Spleen (tissue), 11 donors: Measurements from ENCODE around the gene CCDC61. TPM values are rescaled to one million over a fixed set of nuclear protein-coding genes. Genes with fewer than 3 reads are reported as not detected.

Experiments
- DNase-seq: peaks from one replicate; pipeline ENCODE4 v3.0.0-alpha.2; 2020
- H3K27ac ChIP-seq, 8 donors: fragments of 200-600 bp; sonication (generic) in 7 of 8; 1 replicate in 4 of 8; 2 replicates in 4 of 8; pipeline versions ENCODE4 v1.5.0 to v1.8.0; 2016 to 2021; ENCODE audit warnings: inconsistent platforms in 4 of 8, mild to moderate bottlenecking in 4 of 8, moderate library complexity in 1 of 8
- H3K27me3 ChIP-seq, 7 donors: fragments of 200-600 bp; sonication (generic) in 6 of 7; replicated peaks in 1 of 7; 1 replicate in 4 of 7; 2 replicates in 3 of 7; pipeline versions ENCODE4 v1.5.0 to v1.8.0; 2016 to 2021; ENCODE audit warnings: inconsistent platforms in 3 of 7, mild to moderate bottlenecking in 1 of 7
- H3K36me3 ChIP-seq, 6 donors: fragments of 200-600 bp; sonication (generic) in 5 of 6; 1 replicate in 4 of 6; 2 replicates in 2 of 6; pipeline versions ENCODE4 v1.5.0 to v1.8.0; 2016 to 2021; ENCODE audit warnings: inconsistent platforms in 2 of 6
- H3K4me1 ChIP-seq, 6 donors: fragments of 200-600 bp; sonication (generic) in 5 of 6; 1 replicate in 3 of 6; 2 replicates in 3 of 6; pipeline versions ENCODE4 v1.5.0 to v1.8.0; 2016 to 2021; ENCODE audit warnings: inconsistent platforms in 3 of 6
- H3K4me3 ChIP-seq, 8 donors: fragments of 200-600 bp; sonication (generic) in 7 of 8; 1 replicate in 4 of 8; 2 replicates in 4 of 8; pipeline versions ENCODE4 v1.5.0 to v1.8.0; 2016 to 2021; ENCODE audit warnings: inconsistent platforms in 4 of 8, mild to moderate bottlenecking in 4 of 8, moderate library complexity in 2 of 8
- H3K9me3 ChIP-seq, 8 donors: fragments of 200-600 bp; sonication (generic) in 7 of 8; 1 replicate in 4 of 8; 2 replicates in 4 of 8; pipeline versions ENCODE4 v1.5.0 to v1.8.0; 2016 to 2021; ENCODE audit warnings: inconsistent platforms in 4 of 8
- POLR2A ChIP-seq, 3 donors: fragments of 450-650 bp; IDR thresholded peaks; one replicate each; pipeline ENCODE4 v1.5.1; 2017; ENCODE audit warnings: antibody characterized with exemption in 3 of 3, mild to moderate bottlenecking in 1 of 3
- POLR2AphosphoS5 ChIP-seq, 3 donors: sonication (generic); formaldehyde crosslinking; IDR thresholded peaks; one replicate each; pipeline ENCODE4 v1.5.1; 2017; ENCODE audit warnings: antibody characterized with exemption in 3 of 3
- WGBS, 5 donors: extraction: QIAGEN DNeasy Blood & Tissue Kit in 3 of 5; methylation state at CpG; one replicate each; pipeline versions ENCODE4 v1.1.5 to v1.1.7; 2013 to 2018; 5-methylcytosine and 5-hydroxymethylcytosine counted together
- intact Hi-C: fragments of 100-400 bp; cut with DNase I; formaldehyde crosslinking; loops from one replicate; pipeline ENCODE4 v1.15.0; 2023; ENCODE audit warnings: low total_unique reads
- polyA plus RNA-seq, 3 donors: library from polyadenylated mRNA; stranded (reverse); fragments of 200-250 nt; gene quantifications; one replicate each; pipeline ENCODE4 v1.2.1, GENCODE V29; 2013
- total RNA-seq, 7 donors: library from RNA; depleted of rRNA in 3 of 7; stranded (reverse); fragments of >200 nt in 3 of 7; fragmentation: NEBNext Ultra II Directional in 4 of 7; extraction: Animal tissue kit (Norgen Biotek cat#: 25700) in 4 of 7; gene quantifications; one replicate each; pipeline versions ENCODE4 v1.1.0 to v1.2.1, GENCODE V29; 2016 to 2021
- TF ChIP-seq, protein P1 (sequence below), 11 experiments: fragments of 200-600 bp in 7 of 11; fragments of 450-650 bp in 4 of 11; sonication (generic) in 4 of 11; IDR thresholded peaks in 8 of 11; conservative IDR thresholded peaks in 3 of 11; 1 replicate in 7 of 11; 2 replicates in 4 of 11; pipeline versions ENCODE4 v1.4.0 to v1.8.0; 2016 to 2021; ENCODE audit warnings: antibody characterized with exemption in 11 of 11, inconsistent platforms in 4 of 11, mild to moderate bottlenecking in 1 of 11
- donor health status: healthy with polysubstance abuse.
- donor health status: DM: no; HTN: no; CAD: no; lungs with moderate emphysema.
- donor health status: DM: no; HTN: no; CAD: no.
- donor health status: Bipolar disorder and iron deficiency.
- donor health status: healthy.
- donor health status: DM: no; HTN: no; CAD: no.
- donor health status: DM: yes; HTN: yes; CAD: no.

CCDC61 gene
- total and polyA plus RNA-seq, 10 donors = 5.0 to 24.6 (median 16.7) TPM

DNA sequence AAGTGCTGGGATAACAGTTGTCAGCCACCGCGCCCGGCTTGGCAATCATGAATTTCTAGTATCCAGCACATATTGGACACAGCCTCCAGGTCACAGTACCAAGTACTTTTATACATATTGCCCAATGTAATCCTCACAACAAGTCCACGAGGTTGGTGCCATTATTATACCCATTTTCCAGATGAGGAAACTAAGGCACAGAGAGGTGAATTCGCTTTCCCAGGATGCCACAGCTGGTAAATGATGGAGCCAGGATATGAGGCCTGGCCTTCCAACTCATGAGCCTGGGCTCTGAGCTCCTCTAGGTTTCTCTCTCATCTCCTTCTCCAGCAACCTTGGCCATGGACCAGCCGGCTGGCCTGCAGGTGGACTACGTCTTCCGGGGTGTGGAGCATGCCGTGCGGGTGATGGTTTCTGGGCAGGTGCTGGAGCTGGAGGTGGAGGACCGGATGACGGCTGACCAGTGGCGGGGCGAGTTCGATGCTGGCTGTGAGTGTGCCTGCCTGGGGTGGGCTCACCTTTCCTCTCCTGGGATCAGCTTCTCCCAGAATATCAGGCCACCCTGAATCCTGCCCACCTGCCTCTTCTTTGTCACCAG lies 7.5 kb downstream of the CCDC61 start:
- TF ChIP-seq POLR2AphosphoS5 (IDR thresholded peaks at IDR 0.05) = no peak
- no peak for TF ChIP-seq POLR2A (IDR thresholded peaks at IDR 0.05)
- TF ChIP-seq, protein P1, sequence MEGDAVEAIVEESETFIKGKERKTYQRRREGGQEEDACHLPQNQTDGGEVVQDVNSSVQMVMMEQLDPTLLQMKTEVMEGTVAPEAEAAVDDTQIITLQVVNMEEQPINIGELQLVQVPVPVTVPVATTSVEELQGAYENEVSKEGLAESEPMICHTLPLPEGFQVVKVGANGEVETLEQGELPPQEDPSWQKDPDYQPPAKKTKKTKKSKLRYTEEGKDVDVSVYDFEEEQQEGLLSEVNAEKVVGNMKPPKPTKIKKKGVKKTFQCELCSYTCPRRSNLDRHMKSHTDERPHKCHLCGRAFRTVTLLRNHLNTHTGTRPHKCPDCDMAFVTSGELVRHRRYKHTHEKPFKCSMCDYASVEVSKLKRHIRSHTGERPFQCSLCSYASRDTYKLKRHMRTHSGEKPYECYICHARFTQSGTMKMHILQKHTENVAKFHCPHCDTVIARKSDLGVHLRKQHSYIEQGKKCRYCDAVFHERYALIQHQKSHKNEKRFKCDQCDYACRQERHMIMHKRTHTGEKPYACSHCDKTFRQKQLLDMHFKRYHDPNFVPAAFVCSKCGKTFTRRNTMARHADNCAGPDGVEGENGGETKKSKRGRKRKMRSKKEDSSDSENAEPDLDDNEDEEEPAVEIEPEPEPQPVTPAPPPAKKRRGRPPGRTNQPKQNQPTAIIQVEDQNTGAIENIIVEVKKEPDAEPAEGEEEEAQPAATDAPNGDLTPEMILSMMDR (IDR thresholded peaks at IDR 0.05 in 8 of 11, conservative IDR thresholded peaks at IDR 0.05 in 3 of 11) = no peak

DNA sequence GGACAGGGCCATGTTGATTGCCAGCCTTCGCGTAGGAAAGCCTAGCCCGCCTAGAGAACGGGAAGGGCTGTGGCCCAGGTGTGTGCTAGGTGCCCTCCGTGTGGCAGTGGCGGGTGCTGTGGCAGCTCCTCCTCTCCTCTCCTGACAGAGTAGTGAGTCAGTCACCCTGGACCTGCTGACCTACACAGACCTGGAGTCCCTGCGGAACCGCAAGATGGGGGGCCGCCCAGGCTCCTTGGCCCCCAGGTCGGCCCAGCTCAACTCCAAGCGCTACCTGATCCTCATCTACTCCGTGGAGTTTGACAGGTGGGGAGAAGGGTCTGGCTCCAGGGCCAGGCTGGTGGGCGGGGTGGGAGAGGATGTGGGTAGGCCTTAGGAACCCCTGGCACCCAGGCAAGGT lies 11.1 kb downstream of the CCDC61 start:
- Histone ChIP-seq H3K27ac (no peak overlapping the region), H3K4me3 (no peak overlapping the region), H3K27me3 (no peaks in the 10 kb centered on the region), H3K36me3 (peaks cover 0 to 69% (median 12%) of the 10 kb centered on the region in 6 donors), H3K4me1 (peaks cover 0 to 7% (median 0%) of the 10 kb centered on the region in 6 donors), H3K9me3 (no peaks in the 10 kb centered on the region)
- 95 to 100% (median 96%) methylated on average over 6 to 13 of the region's 13 CpGs for WGBS, 5 donors
- no peak for TF ChIP-seq POLR2A (IDR thresholded peaks at IDR 0.05)
- TF ChIP-seq, protein P1 (IDR thresholded peaks at IDR 0.05 in 8 of 11, conservative IDR thresholded peaks at IDR 0.05 in 3 of 11) = no peak
- TF ChIP-seq POLR2AphosphoS5 (IDR thresholded peaks at IDR 0.05) = no peak
- no peak for DNase-seq
- intact Hi-C loops = no loop called here

More for the DNA sequence above, 7.5 kb downstream of the CCDC61 start:
- no peak overlapping the region for H3K27ac ChIP-seq
- no peaks in the 10 kb centered on the region for H3K9me3 ChIP-seq
- H3K27me3 ChIP-seq = peaks cover 0 to 19% (median 0%) of the 10 kb centered on the region in 7 donors
- 94 to 97% (median 96%) methylated on average over 13 to 15 of the region's 15 CpGs for WGBS, 5 donors
- no peak for DNase-seq
- intact Hi-C loops = no loop called here
- no peak overlapping the region for H3K4me3 ChIP-seq
- H3K36me3 ChIP-seq = peaks cover 0 to 45% (median 12%) of the 10 kb centered on the region in 6 donors
- H3K4me1 ChIP-seq = peaks cover 6 to 22% (median 17%) of the 10 kb centered on the region in 6 donors

DNA sequence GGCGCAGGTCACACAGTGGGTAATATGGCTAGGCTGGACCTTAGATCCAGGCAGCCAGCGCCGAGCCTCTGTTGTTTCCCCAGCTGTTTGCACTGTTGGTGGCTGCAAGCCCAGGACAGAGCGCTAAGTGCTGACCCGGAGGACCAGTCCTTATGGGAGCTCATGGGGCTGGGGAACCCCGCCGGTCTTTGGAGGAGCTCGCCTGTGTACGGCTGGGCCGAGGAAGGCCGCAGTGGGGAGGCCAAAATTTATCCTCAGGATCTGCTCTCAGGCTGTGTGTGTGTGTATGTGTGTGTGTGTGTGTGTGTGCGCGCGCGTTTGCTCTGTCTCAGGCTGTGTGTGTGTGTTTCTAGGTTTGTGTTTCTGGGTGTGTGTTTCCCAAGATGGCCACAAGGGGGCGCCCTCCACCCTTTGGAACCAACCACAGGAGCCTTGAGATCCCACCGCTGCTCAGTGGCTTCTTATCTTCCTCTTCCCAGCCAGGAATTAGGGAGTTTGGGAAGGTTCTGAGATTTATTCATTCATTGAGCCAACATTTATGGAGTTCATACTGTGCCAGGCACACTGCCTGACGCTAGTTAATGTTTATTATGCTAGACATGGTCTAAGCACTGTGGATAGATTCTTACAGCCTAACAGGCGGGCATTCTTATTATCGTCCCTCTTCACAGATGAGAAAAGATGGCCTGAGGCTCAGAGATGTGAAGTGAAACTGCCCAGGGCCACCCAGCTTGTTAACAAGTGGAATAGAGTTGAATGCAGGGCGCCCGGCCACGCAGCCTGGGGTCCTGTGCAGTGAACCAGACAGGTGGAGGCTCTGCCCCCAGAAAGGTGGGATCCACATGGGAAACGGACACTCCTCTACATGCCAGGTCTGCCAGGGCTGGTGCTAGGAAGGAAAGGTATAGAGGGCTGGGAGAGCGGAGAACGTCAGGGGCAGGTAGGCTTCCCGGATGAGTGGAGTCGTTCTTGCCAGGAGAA lies 14.6 kb downstream of the CCDC61 start:
- intact Hi-C loops = loop anchor here (10.0 kb wide), 1 partner anchor 85 kb away; no protein-coding TSS in a partner anchor
- no peaks in the 10 kb centered on the region for H3K9me3 ChIP-seq
- peaks cover 0 to 12% (median 5%) of the 10 kb centered on the region in 6 donors for H3K4me1 ChIP-seq
- no peak overlapping the region for H3K27ac ChIP-seq
- WGBS, 5 donors = 67 to 76% (median 72%) methylated on average over 24 to 28 of the region's 28 CpGs
- DNase-seq = peak; percentile 90
- no peak overlapping the region for H3K4me3 ChIP-seq
- H3K36me3 ChIP-seq = peaks cover 0 to 57% (median 7%) of the 10 kb centered on the region in 6 donors
- peaks cover 0 to 21% (median 4%) of the 10 kb centered on the region in 7 donors for H3K27me3 ChIP-seq
- TF ChIP-seq, protein P1 (IDR thresholded peaks at IDR 0.05 in 8 of 11, conservative IDR thresholded peaks at IDR 0.05 in 3 of 11) = peak; percentile 37 to 91 (median 82)
- TF ChIP-seq POLR2AphosphoS5 (IDR thresholded peaks at IDR 0.05) (no peak), POLR2A (IDR thresholded peaks at IDR 0.05) (no peak)
